Liver (tissue), 9 donors: ENCODE data around the gene ITPKB. TPM values are rescaled to one million over a fixed set of nuclear protein-coding genes. Genes with fewer than 3 reads are reported as not detected.
"Not testable (repeated sequence)": the region's sequence is repeated elsewhere in the genome, so short reads cannot be mapped to it uniquely, and the experiment has no call there.

ENCODE experiments used
- DNase-seq: peaks from one replicate; pipeline ENCODE4 v3.0.0-alpha.2; 2017; ENCODE audit warnings: low spot score
- H3K27ac ChIP-seq, 2 donors: one replicate each; pipeline ENCODE4 v1.7.0; 2013; ENCODE audit warnings: inconsistent platforms in 2 of 2, low read length in 2 of 2, control low read depth in 1 of 2, low read depth in 1 of 2, mild to moderate bottlenecking in 1 of 2
- H3K27me3 ChIP-seq, 4 donors: one replicate each; pipeline versions ENCODE4 v1.6.1 to v1.7.0; 2013; ENCODE audit warnings: low read length in 3 of 4, inconsistent platforms in 1 of 4, mild to moderate bottlenecking in 1 of 4, moderate library complexity in 1 of 4; ENCODE audit not compliant: control insufficient read depth in 4 of 4, insufficient read depth in 4 of 4
- H3K36me3 ChIP-seq, 4 donors: one replicate each; pipeline versions ENCODE4 v1.6.1 to v1.7.0; 2013; ENCODE audit warnings: low read length in 3 of 4, mild to moderate bottlenecking in 3 of 4, low read depth in 1 of 4, moderate library complexity in 1 of 4; ENCODE audit not compliant: control insufficient read depth in 4 of 4, insufficient read depth in 3 of 4
- H3K4me1 ChIP-seq, 4 donors: one replicate each; pipeline versions ENCODE4 v1.6.1 to v1.7.0; 2013; ENCODE audit warnings: low read length in 3 of 4, mild to moderate bottlenecking in 3 of 4, moderate library complexity in 1 of 4; ENCODE audit not compliant: control insufficient read depth in 4 of 4, insufficient read depth in 4 of 4
- H3K4me3 ChIP-seq, 3 donors: one replicate each; pipeline versions ENCODE4 v1.6.1 to v1.7.0; 2013; ENCODE audit warnings: low read length in 3 of 3, control low read depth in 1 of 3, low read depth in 1 of 3, mild to moderate bottlenecking in 1 of 3
- H3K9ac ChIP-seq, 2 donors: one replicate each; pipeline ENCODE4 v1.7.0; 2013; ENCODE audit warnings: low read length in 2 of 2, mild to moderate bottlenecking in 2 of 2, moderate library complexity in 2 of 2, control low read depth in 1 of 2, low read depth in 1 of 2
- H3K9me3 ChIP-seq, 4 donors: one replicate each; pipeline versions ENCODE4 v1.6.1 to v1.7.0; 2013; ENCODE audit warnings: low read length in 3 of 4; ENCODE audit not compliant: control insufficient read depth in 4 of 4
- ATF3 ChIP-seq: IDR thresholded peaks from 2 replicates; pipeline ENCODE4 v1.6.1; 2016; ENCODE audit warnings: antibody characterized with exemption
- EGR1 ChIP-seq, 2 donors: IDR thresholded peaks; 2 replicates each; pipeline ENCODE4 v1.6.1; 2016 to 2018; ENCODE audit warnings: antibody characterized with exemption in 2 of 2, low read depth in 2 of 2
- FOXA1 ChIP-seq: IDR thresholded peaks from 2 replicates; pipeline ENCODE4 v1.6.1; 2016; ENCODE audit warnings: antibody characterized with exemption
- FOXA2 ChIP-seq: IDR thresholded peaks from 2 replicates; pipeline ENCODE4 v1.6.1; 2016; ENCODE audit warnings: antibody characterized with exemption
- HNF4A ChIP-seq, 2 donors: conservative IDR thresholded peaks; 2 replicates each; pipeline ENCODE4 v1.6.1; 2016; ENCODE audit warnings: antibody characterized with exemption in 2 of 2, mild to moderate bottlenecking in 2 of 2
- MAX ChIP-seq: IDR thresholded peaks from 2 replicates; pipeline ENCODE4 v1.6.1; 2016; ENCODE audit warnings: antibody characterized with exemption
- NR2F2 ChIP-seq: IDR thresholded peaks from 2 replicates; pipeline ENCODE4 v1.6.1; 2016; ENCODE audit warnings: antibody characterized with exemption
- REST ChIP-seq: IDR thresholded peaks from 2 replicates; pipeline ENCODE4 v1.6.1; 2016; ENCODE audit warnings: antibody characterized with exemption, mild to moderate bottlenecking
- RXRA ChIP-seq, 2 donors: IDR thresholded peaks; 2 replicates each; pipeline ENCODE4 v1.6.1; 2017 to 2018; ENCODE audit warnings: antibody characterized with exemption in 2 of 2, mild to moderate bottlenecking in 1 of 2
- SP1 ChIP-seq: IDR thresholded peaks from 2 replicates; pipeline ENCODE4 v1.6.1; 2018; ENCODE audit warnings: antibody characterized with exemption, mild to moderate bottlenecking
- YY1 ChIP-seq: IDR thresholded peaks from 2 replicates; pipeline ENCODE4 v1.6.1; 2016; ENCODE audit warnings: antibody characterized with exemption, mild to moderate bottlenecking
- ZBTB33 ChIP-seq: IDR thresholded peaks from 2 replicates; pipeline ENCODE4 v1.6.1; 2016; ENCODE audit warnings: antibody characterized with exemption
- WGBS: extraction: QIAGEN DNeasy Blood & Tissue Kit; methylation state at CpG from one replicate; pipeline ENCODE4 v1.1.7; 2013; 5-methylcytosine and 5-hydroxymethylcytosine counted together
- polyA plus RNA-seq, 2 donors: library from polyadenylated mRNA; stranded (reverse) in 1 of 2; unstranded in 1 of 2; fragments of 200-250 nt in 1 of 2; fragments of >200 nt in 1 of 2; fragmentation: Nextera tagmentation in 1 of 2; extraction: Ambion mirVana in 1 of 2; gene quantifications; one replicate each; pipeline versions ENCODE4 v1.2.1 to v1.2.3, GENCODE V29; 2013 to 2015
- total RNA-seq, 2 donors: library from RNA; depleted of rRNA; stranded (reverse); fragments of >200 nt; gene quantifications; one replicate each; pipeline ENCODE4 v1.2.3, GENCODE V29; 2014
- donor health status: healthy.
- donor health status: healthy.
- donor health status: healthy.
- donor health status: healthy.
- donor health status: healthy.

ITPKB gene
- total and polyA plus RNA-seq, 4 donors: 0.61 to 5.8 (median 3.7) TPM

GRCh38 chr1:226599636-226600238 lies 139.3 kb downstream of the ITPKB start (continued):
- TF ChIP-seq MAX: no peak
- no peak for TF ChIP-seq FOXA2
- no peak for TF ChIP-seq ATF3

GRCh38 chr1:226598955-226599354 lies 140.1 kb downstream of the ITPKB start:
- not testable (repeated sequence) for DNase-seq, H3K9me3 ChIP-seq, H3K36me3 ChIP-seq, H3K9ac ChIP-seq, H3K27me3 ChIP-seq, H3K4me3 ChIP-seq, H3K27ac ChIP-seq
- H3K4me1 ChIP-seq: peaks cover 0 to 12% (median 10%) of the 10 kb centered on the region in 4 donors
- 89% methylated on average over 3 of the region's 3 CpGs for WGBS

- peaks cover 0 to 2% (median 0%) of the 10 kb centered on the region in 4 donors for H3K9me3 ChIP-seq
- H3K4me1 ChIP-seq: peaks cover 0 to 9% (median 7%) of the 10 kb centered on the region in 4 donors
- H3K4me3 ChIP-seq: no peak overlapping the region
- TF ChIP-seq HNF4A (conservative IDR thresholded peaks at IDR 0.05) (no peak), NR2F2 (no peak), ZBTB33 (no peak), FOXA1 (no peak), MAX (no peak), YY1 (no peak), RXRA (IDR thresholded peaks at IDR 0.05) (no peak), FOXA2 (no peak), REST (no peak), SP1 (no peak), ATF3 (no peak), EGR1 (IDR thresholded peaks at IDR 0.05; ENCODE audit: low read depth in 2 of 2) (no peak)
- H3K36me3 ChIP-seq: no peaks in the 10 kb centered on the region
- 83% methylated on average over 2 of the region's 2 CpGs for WGBS
- no peak overlapping the region for H3K27ac ChIP-seq
- no peak overlapping the region for H3K9ac ChIP-seq
- no peak for DNase-seq
- H3K27me3 ChIP-seq: no peaks in the 10 kb centered on the region
These were observed 140.6 kb downstream of the ITPKB start for GRCh38 chr1:226598455-226598849.
